G401 (cell line): ENCODE data around the gene DDX43. TPM values are rescaled to one million over a fixed set of nuclear protein-coding genes. Genes with fewer than 3 reads are reported as not detected.
"Not testable (repeated sequence)": the region's sequence is repeated elsewhere in the genome, so short reads cannot be mapped to it uniquely, and the experiment has no call there.

ENCODE experiments used
- DNase-seq: peaks from one replicate; pipeline ENCODE4 v3.0.0-alpha.2; 2015; ENCODE audit warnings: low spot score
- in situ Hi-C: cut with HindIII; loops from 2 replicates; pipeline ENCODE4 v1.10.0; 2016; ENCODE audit warnings: low sequenced_read_pairs, mixed read lengths
- total RNA-seq: library from RNA; depleted of rRNA; stranded (reverse); fragments of >200 nt; shearing (Covaris generic); gene quantifications from 2 replicates; pipeline ENCODE4 v1.2.3, GENCODE V29; 2014; rRNA removed

Gene DDX43
- not detected in 2 replicates for total RNA-seq

- in situ Hi-C loops, result no loop called here
Observed at GRCh38 chr6:73394577-73395354, at the start of gene DDX43. TSS of gene DDX43 (plus strand) at chr6:73394828. CDS start at chr6:73394906, 78 bp downstream.

GRCh38 chr6:73348550-73349204 is 46.0 kb upstream of the DDX43 start:
- no peak for DNase-seq
- in situ Hi-C loops, result no loop called here

More at GRCh38 chr6:73394577-73395354, at the start of gene DDX43:
- no peak for DNase-seq

- DNase-seq, result no peak
- in situ Hi-C loops, result no loop called here
Observed at GRCh38 chr6:73349311-73349710, 45.3 kb upstream of the DDX43 start.

- in situ Hi-C loops, result no loop called here
- DNase-seq, result no peak
Observed at GRCh38 chr6:73353636-73354593, 40.7 kb upstream of the DDX43 start, which contains the start of gene DPPA5. TSS of gene DPPA5 (minus strand) at chr6:73354276. CDS start at chr6:73354225, 51 bp downstream.

- DNase-seq, result no peak
- in situ Hi-C loops, result no loop called here
Observed at GRCh38 chr6:73362358-73362757, 32.3 kb upstream of the DDX43 start, which contains the start of gene KHDC3L. TSS of gene KHDC3L (plus strand) at chr6:73362658. CDS start at chr6:73362730, 72 bp downstream.

- no peak for DNase-seq
- in situ Hi-C loops, result no loop called here
Observed at GRCh38 chr6:73362869-73363536, 31.6 kb upstream of the DDX43 start.

- in situ Hi-C loops, result no loop called here
- no peak for DNase-seq
Observed at GRCh38 chr6:73363537-73363875, 31.1 kb upstream of the DDX43 start.

GRCh38 chr6:73364121-73364520 is 30.5 kb upstream of the DDX43 start:
- in situ Hi-C loops, result no loop called here
- no peak for DNase-seq

GRCh38 chr6:73364549-73364948 is 30.1 kb upstream of the DDX43 start:
- in situ Hi-C loops, result no loop called here

GRCh38 chr6:73367761-73368355 is 26.8 kb upstream of the DDX43 start:
- in situ Hi-C loops, result no loop called here

More at GRCh38 chr6:73364549-73364948, 30.1 kb upstream of the DDX43 start:
- no peak for DNase-seq

GRCh38 chr6:73368675-73369074 is 26.0 kb upstream of the DDX43 start:
- in situ Hi-C loops, result no loop called here
- no peak for DNase-seq

More at GRCh38 chr6:73367761-73368355, 26.8 kb upstream of the DDX43 start:
- DNase-seq, result peak; percentile 83

- DNase-seq, result no peak
- in situ Hi-C loops, result no loop called here
Observed at GRCh38 chr6:73369157-73369556, 25.5 kb upstream of the DDX43 start.

GRCh38 chr6:73369563-73369962 is 25.1 kb upstream of the DDX43 start, which contains the start of gene OOEP:
TSS of gene OOEP (minus strand) at chr6:73369897. CDS start at chr6:73369792, 105 bp downstream.
- in situ Hi-C loops, result no loop called here
- DNase-seq, result no peak

GRCh38 chr6:73371984-73372383 is 22.6 kb upstream of the DDX43 start:
- no peak for DNase-seq
- in situ Hi-C loops, result no loop called here

- in situ Hi-C loops, result no loop called here
Observed at GRCh38 chr6:73372516-73372915, 22.1 kb upstream of the DDX43 start.

GRCh38 chr6:73375216-73375615 is 19.4 kb upstream of the DDX43 start:
- in situ Hi-C loops, result no loop called here
- DNase-seq, result peak; percentile 83

More at GRCh38 chr6:73372516-73372915, 22.1 kb upstream of the DDX43 start:
- peak; percentile 98 for DNase-seq

GRCh38 chr6:73377225-73377624 is 17.4 kb upstream of the DDX43 start:
- in situ Hi-C loops, result no loop called here
- no peak for DNase-seq

- in situ Hi-C loops, result not testable (repeated sequence)
Observed at GRCh38 chr6:73381531-73381930, 13.1 kb upstream of the DDX43 start.

More at GRCh38 chr6:73381531-73381930, 13.1 kb upstream of the DDX43 start:
- DNase-seq, result not testable (repeated sequence)
